Stimulated activated CD8-positive, alpha-beta memory T cell treated with anti-CD3 and anti-CD28 coated beads, Interleukin-15, amount 100 ng/mL, for 1 hour (primary cell): Measurements from ENCODE around the gene WDFY2.
"Not testable (repeated sequence)": the region's sequence is repeated elsewhere in the genome, so short reads cannot be mapped to it uniquely, and the experiment has no call there.

Experiments used
- DNase-seq: peaks from one replicate; pipeline ENCODE4 v3.0.0-alpha.2; 2020; ENCODE audit warnings: low read depth

WDFY2 gene

GRCh38 chr13:51632591-51633362, 48.5 kb downstream of the WDFY2 start:
- no peak for DNase-seq

GRCh38 chr13:51635137-51635878, 51.0 kb downstream of the WDFY2 start:
- no peak for DNase-seq

GRCh38 chr13:51636349-51636890, 52.2 kb downstream of the WDFY2 start:
- no peak for DNase-seq

GRCh38 chr13:51637852-51638215, 53.6 kb downstream of the WDFY2 start:
- DNase-seq: no peak

GRCh38 chr13:51638216-51638871, 54.1 kb downstream of the WDFY2 start:
- no peak for DNase-seq

GRCh38 chr13:51639171-51639570, 54.9 kb downstream of the WDFY2 start:
- no peak for DNase-seq

GRCh38 chr13:51640696-51641095, 56.4 kb downstream of the WDFY2 start:
- not testable (repeated sequence) for DNase-seq

- DNase-seq: no peak
These were observed 59.0 kb downstream of the WDFY2 start for GRCh38 chr13:51643105-51643881.

GRCh38 chr13:51643882-51644281, 59.6 kb downstream of the WDFY2 start:
- DNase-seq: no peak

GRCh38 chr13:51644654-51645053, 60.4 kb downstream of the WDFY2 start:
- DNase-seq: no peak

- DNase-seq: no peak
These were observed 60.9 kb downstream of the WDFY2 start for GRCh38 chr13:51645154-51645650.

- no peak for DNase-seq
These were observed 61.8 kb downstream of the WDFY2 start for GRCh38 chr13:51645761-51646670.

GRCh38 chr13:51647067-51647466, 62.8 kb downstream of the WDFY2 start:
- DNase-seq: no peak

- DNase-seq: not testable (repeated sequence)
These were observed 67.9 kb downstream of the WDFY2 start for GRCh38 chr13:51652193-51652592.

- DNase-seq: no peak
These were observed 75.2 kb downstream of the WDFY2 start for GRCh38 chr13:51659276-51660127.

- no peak for DNase-seq
These were observed 76.6 kb downstream of the WDFY2 start for GRCh38 chr13:51660813-51661212.

GRCh38 chr13:51663973-51664957, 80.0 kb downstream of the WDFY2 start:
- no peak for DNase-seq

GRCh38 chr13:51665456-51665855, 81.2 kb downstream of the WDFY2 start:
- no peak for DNase-seq
